NCI-H82 treated with DMSO at 0.1 percent for 48 hours (cell line): ENCODE results near the gene PPP1R9B.

ENCODE experiments used
- DNase-seq: peaks from one replicate; lab custom pipeline; 2025; ENCODE audit not compliant: unreplicated experiment; lab: John Stamatoyannopoulos, UW

PPP1R9B gene

DNA sequence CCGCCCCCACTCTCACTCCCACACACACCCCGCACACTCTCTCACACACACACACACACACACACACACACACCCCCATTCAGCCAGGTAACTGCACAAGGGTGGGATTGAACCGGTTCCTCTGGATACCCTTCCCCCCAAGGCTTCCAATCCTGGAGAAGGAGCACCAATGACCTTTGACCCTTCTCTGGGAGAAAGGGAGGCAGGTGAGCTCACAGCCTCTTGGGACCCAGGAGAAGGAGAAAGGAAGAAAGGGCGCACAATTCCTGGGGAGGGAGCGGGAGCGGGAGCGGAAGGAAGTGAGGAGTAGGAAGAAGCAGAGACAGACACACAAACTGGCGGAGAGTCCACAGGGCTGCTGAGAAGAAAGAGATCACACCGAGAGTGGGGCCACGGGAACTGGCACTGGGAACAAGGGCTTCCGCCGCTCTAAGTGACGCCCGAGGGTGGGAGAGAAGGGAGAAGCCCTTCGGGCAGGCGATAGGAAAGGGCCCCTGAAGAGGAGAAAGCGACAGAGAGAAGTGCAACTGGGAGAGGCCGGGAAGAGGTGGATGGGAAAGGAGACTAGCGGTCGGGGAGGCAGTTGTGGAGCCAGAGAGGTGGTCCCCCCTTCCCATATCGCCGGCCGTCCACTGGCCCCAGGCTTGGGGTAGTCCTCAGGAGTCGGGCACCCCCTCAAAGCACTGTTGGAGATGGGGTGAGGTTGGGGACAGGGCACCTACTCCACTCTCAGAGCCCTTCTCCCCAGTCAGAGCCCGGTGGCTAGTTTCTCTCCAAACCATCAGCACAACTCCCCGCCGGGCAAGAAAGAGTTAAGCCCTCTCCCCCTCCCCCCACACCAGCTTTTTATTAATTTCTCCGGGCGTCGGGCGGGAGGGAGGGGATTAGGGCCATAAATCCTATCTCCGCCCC, 21.8 kb downstream of the PPP1R9B start:
- peak; percentile 35 for DNase-seq

GRCh38 chr17:50127697-50128361, 22.6 kb downstream of the PPP1R9B start:
- no peak for DNase-seq

- DNase-seq = no peak
Measured at GRCh38 chr17:50125420-50125997, 25.0 kb downstream of the PPP1R9B start.

GRCh38 chr17:50123649-50124349, 26.7 kb downstream of the PPP1R9B start:
- DNase-seq = no peak

- DNase-seq = no peak
Measured at GRCh38 chr17:50122945-50123344, 27.5 kb downstream of the PPP1R9B start.

DNA sequence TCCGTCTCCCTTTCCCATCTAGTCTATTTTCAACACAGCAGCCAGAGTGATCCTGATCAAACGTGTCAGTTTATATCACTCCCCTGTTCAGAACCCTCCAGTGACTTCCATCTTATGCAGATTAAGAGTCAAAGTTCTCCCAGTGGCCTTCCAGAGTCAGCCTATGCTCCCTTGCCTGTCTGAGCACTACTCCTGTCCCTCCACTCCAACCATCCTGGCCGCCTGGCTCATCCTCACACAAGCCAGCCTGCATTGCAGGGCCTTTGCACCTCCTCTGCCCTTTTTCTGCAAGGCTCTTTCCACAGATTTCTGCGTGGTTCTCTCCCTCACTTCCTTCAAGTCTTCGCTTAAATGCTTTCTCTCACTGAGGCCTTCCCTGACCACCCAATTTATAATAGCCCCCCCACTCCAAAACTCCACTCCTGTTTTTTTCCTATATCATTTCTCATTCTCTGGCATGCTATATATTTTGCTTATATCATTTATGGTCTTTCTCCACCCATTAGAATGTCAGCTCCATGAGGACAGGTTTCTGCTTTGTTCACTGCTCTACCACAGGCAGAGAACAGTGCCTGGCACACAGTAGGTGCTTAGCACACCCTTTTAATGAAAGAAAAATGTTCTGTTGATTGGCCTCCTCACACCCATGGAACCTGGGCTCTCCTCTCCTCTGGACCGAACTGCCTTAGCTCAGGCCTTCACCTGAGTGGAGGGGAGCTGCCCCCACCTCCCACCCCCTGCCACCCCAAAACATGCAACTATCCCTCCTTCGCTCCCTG, 29.8 kb downstream of the PPP1R9B start:
- DNase-seq = no peak

GRCh38 chr17:50118828-50119218, 31.7 kb downstream of the PPP1R9B start:
- DNase-seq = no peak

- DNase-seq = no peak
Measured at GRCh38 chr17:50118076-50118827, 32.2 kb downstream of the PPP1R9B start.

DNA sequence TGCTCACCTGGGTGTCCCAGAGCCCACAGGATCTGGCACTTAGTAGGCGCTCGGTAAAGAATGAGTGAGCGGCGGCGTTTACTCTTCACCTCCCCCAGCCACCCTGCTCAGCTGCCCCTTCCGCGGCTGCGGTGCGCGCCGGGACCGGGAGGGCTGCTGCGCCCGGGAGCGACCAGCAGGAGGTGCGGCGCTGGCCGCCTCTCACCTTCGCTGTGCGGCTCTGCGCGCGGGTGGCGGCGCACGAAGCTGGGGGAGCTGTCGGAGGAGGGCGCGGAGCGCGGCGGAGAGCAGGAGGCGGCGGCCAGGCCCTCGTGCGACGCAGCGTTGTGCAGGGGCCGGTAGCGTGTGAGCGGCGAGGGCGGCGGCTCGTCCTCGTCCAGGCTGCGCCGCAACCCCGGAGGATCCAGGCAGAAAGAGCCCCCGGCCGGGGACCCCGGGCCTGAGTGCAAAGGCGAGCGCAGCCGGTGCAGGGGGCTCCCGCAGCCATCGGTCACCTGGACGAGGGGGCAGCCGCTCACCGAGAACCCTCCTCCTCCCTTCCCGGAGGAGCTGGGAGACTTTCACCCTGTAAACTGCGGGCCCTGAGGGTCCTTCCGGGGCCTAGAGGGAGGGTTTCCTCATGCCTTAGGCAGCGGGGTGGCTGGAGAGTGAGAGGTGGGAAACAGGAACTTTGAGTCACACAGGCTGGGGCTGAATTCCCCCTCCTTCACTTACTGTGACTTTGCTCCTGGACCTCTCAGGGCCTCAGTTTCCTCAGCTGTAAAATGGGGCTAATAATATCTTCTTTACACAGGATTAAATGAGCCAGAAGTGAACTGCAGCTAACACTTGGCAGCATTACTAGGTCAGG, 33.0 kb downstream of the PPP1R9B start:
- no peak for DNase-seq

DNA sequence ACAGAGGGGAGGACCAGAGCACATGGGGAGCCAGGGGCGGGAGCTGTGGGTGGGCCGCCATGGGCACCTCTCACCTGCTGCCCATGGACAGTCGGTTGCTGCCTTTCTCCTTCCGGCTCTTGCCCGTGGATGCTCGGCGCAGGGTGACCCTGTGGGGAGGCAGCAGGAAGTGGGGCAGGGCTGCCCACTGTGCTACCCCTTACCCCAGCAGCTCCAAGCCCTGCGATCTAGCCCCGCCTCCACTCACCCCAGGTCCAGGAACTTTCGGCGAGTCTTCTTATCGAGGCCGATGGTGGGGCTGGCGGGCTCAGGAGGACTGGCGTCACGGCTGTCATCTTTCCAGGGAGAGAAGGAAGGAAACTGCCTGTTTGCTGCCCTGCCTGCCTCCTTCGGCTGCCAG, 34.7 kb downstream of the PPP1R9B start:
- DNase-seq = no peak

DNA sequence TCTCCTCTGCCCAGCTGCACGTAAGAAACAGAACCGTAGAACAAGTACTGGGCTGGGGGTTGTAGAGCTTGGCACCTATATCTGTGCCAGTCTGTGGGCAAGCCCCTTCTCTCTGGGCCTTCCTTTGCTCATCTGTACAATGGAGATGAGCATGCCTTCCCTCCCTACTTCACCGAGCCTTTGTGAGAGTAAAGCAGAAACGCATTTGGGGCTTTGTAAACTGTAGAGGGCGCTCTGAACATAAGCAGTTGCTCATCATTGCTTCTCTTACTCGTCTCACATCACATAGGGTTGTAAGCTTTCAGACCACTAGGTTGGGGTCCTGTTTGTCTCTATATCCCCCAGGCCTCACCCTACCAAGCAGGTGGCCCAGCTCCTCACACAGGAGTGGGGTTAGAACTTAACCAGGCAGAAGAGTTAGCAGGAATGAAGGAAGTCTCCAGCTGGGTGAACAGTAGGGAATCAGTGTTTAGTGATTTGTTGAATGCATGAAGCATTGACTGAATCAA, 35.6 kb downstream of the PPP1R9B start:
- DNase-seq = peak; percentile 68

- DNase-seq = no peak
Measured at GRCh38 chr17:50114401-50114800, 36.1 kb downstream of the PPP1R9B start.

- no peak for DNase-seq
Measured at GRCh38 chr17:50113624-50114320, 36.7 kb downstream of the PPP1R9B start.

DNA sequence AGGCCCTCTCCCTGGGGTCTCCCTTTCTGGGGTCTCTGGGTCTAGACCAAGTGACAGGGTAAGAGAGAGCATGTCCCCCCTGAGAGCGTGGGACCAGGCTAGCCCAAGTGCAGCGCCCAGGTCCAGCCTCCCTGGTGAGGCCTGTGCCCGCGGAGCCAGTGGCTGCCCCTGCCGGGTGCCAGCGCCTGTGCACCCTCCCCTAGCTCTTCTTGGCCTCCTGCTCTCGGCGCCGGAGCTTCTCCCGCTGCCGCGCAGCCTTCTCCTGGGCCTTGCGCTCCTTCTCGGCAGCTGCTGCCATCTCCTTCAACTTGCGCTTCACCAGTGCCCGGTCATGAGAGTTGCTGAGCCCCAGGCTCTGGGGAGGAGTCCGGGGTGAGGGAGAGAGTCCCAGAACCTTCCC, 37.8 kb downstream of the PPP1R9B start:
- DNase-seq = no peak

DNA sequence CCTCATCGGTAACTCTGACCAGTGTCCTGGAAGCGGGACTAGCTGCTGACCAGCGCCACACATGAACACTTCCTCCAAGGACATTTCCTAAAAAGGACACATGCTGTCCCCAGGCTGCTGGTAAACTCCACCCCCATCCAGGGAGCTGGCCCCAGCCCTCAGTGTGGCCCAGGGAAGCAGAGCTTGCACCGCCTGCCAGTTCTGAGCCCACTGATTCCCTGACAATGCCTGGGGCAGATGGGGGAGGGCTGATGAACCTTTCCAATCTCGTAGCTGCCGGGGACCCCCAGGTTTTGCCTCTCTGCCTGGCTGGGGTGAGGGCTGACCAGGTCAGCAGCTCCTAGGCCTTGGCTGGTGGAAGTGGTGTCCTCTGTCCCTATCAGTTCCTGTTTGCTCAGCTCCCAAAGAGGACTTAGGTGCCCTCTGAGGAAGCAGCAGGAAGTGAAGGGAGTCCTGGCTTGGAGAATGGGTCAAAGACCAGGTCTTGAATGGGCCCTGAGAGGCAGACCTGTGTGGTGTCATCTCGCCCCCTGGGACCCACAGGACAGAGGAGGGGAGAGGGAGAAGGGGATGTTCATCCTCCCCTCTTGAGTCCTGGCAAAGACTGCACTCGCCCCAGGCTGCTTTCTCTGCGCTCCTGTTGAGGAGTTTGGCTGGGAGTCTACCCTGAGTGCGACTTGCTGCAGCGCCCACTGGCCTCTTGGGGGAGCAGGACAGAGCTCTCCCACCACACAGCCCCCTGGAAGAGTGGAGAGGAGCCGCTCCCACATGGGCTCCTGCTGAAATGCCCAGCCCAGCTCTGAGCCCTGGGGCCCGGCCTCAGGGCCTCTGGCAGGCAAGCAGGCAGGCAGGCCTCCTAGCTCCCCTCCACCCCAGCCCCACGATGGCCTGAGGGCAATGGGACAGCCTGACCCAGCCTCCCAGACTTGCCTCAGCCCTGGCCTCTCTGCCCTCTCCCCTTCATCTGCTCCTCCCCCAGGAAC, 38.5 kb downstream of the PPP1R9B start:
- no peak for DNase-seq

- DNase-seq = no peak
Measured at GRCh38 chr17:50110591-50111349, 39.7 kb downstream of the PPP1R9B start.
